Ishikawa (cell line): ENCODE data around the gene JARID2.

Experiments used
- EP300 ChIP-seq: IDR thresholded peaks from 2 replicates; pipeline ENCODE4 v1.6.1; 2012; ENCODE audit warnings: borderline replicate concordance
- RAD21 ChIP-seq: IDR thresholded peaks from 2 replicates; pipeline ENCODE4 v1.6.1; 2012; ENCODE audit warnings: low read depth
- TEAD4 ChIP-seq: IDR thresholded peaks from 2 replicates; pipeline ENCODE4 v1.6.1; 2012
- ZBTB7A ChIP-seq: IDR thresholded peaks from 2 replicates; pipeline ENCODE4 v1.6.1; 2012; ENCODE audit warnings: low read depth
- TF ChIP-seq, protein P1 (sequence below): IDR thresholded peaks from 2 replicates; pipeline ENCODE4 v1.6.1; 2012

DNA sequence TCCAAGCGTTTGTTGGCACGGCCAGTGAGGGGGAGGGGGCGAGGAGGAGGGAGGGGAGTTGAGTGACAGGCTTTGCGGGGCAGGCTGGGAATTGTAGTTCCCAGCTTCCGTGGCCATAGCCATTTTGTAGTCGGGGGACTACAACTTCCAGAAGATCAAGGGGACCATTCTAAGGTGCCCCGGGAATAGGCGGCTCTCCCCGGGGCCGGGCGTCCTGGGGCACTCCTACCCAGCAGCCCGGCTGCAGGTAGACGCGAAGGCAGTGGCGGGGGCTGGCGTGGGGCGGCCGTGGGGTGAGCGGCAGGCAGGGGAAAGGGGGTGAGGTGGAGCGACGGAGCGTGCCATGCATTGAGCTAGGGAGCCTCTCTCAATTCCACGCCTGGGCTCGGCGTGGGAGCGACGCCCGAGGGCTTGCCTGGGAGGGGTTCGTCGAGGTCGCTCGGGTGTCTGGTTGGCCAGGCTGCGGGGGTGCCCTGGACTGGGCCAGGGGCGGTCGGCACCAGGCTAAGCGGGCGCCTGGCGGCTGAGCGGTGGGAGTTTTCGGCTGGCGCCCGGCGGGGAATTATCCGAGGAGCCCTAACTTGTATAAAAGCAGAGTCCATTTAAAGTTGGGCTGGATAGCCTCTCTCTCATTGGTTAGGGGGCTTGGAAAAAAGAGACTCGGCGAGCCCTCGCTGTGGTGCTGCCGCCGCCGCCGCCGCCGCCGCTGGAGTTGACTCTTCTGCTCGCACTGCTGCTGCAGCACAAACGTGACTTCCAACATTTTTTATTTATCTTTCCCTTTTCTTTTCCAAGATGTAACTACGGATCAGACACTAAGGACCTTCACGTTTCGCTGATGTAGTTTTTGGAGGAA lies at the start of gene JARID2:
- TF ChIP-seq TEAD4 (no peak), ZBTB7A (peak; percentile 72; the same call in 1 of the 2 replicates), RAD21 (no peak), EP300 (no peak)
- TF ChIP-seq, protein P1, sequence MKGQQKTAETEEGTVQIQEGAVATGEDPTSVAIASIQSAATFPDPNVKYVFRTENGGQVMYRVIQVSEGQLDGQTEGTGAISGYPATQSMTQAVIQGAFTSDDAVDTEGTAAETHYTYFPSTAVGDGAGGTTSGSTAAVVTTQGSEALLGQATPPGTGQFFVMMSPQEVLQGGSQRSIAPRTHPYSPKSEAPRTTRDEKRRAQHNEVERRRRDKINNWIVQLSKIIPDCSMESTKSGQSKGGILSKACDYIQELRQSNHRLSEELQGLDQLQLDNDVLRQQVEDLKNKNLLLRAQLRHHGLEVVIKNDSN, result no peak
